CD14-positive monocyte (primary cell): ENCODE results near the gene SYT2. TPM values are rescaled to one million over a fixed set of nuclear protein-coding genes. Genes with fewer than 3 reads are reported as not detected.
A peak's percentile ranks its signal among the peaks of the same experiment; 100 is the strongest.

Experiments used
- DNase-seq, 3 donors: peaks; one replicate each; pipeline ENCODE4 v3.0.0-alpha.2; 2011 to 2022
- H2AFZ ChIP-seq: 2 replicates; pipeline ENCODE4 v1.6.0; 2012; ENCODE audit warnings: mild to moderate bottlenecking, low read depth, low read length, inconsistent platforms; ENCODE audit not compliant: insufficient read depth, poor library complexity, severe bottlenecking
- H3K27ac ChIP-seq, 2 donors: 1 replicate in 1 of 2; 2 replicates in 1 of 2; pipeline ENCODE4 v1.5.1; 2012 to 2013; ENCODE audit warnings: low read length in 2 of 2, control low read depth in 1 of 2, inconsistent platforms in 1 of 2, low read depth in 1 of 2, mild to moderate bottlenecking in 1 of 2
- H3K27me3 ChIP-seq, 2 donors: one replicate each; pipeline versions ENCODE4 v1.6.0 to v1.6.1; 2011 to 2013; ENCODE audit warnings: low read length in 2 of 2; ENCODE audit not compliant: control insufficient read depth in 2 of 2, insufficient read depth in 2 of 2
- H3K36me3 ChIP-seq, 2 donors: replicated peaks in 1 of 2; 1 replicate in 1 of 2; 2 replicates in 1 of 2; pipeline versions ENCODE4 v1.5.1 to v1.6.1; 2012 to 2013; ENCODE audit warnings: low read length in 2 of 2, control low read depth in 1 of 2, inconsistent platforms in 1 of 2, mild to moderate bottlenecking in 1 of 2; ENCODE audit not compliant: insufficient read depth in 2 of 2, control insufficient read depth in 1 of 2
- H3K4me1 ChIP-seq, 2 donors: 1 replicate in 1 of 2; 2 replicates in 1 of 2; pipeline versions ENCODE4 v1.5.1 to v1.6.1; 2012 to 2013; ENCODE audit warnings: low read length in 2 of 2, control low read depth in 1 of 2, inconsistent platforms in 1 of 2, mild to moderate bottlenecking in 1 of 2, moderate library complexity in 1 of 2; ENCODE audit not compliant: insufficient read depth in 2 of 2, control insufficient read depth in 1 of 2
- H3K4me2 ChIP-seq: replicated peaks from 2 replicates; pipeline ENCODE3; 2012; ENCODE audit warnings: low read length, moderate library complexity, mild to moderate bottlenecking; ENCODE audit not compliant: poor library complexity, severe bottlenecking; ENCODE audit errors: extremely low read depth
- H3K4me3 ChIP-seq, 3 experiments: fragments of 200-600 bp in 1 of 3; sonication (generic) in 1 of 3; replicated peaks in 1 of 3; 1 replicate in 2 of 3; 2 replicates in 1 of 3; pipeline ENCODE4 v1.5.1; 2011 to 2013; ENCODE audit warnings: low read length in 3 of 3, mild to moderate bottlenecking in 3 of 3, control low read depth in 2 of 3, low read depth in 2 of 3, inconsistent platforms in 1 of 3, moderate library complexity in 1 of 3
- H3K79me2 ChIP-seq: 2 replicates; pipeline ENCODE4 v1.6.0; 2012; ENCODE audit warnings: mild to moderate bottlenecking, control low read depth, inconsistent platforms, low read length, moderate library complexity; ENCODE audit not compliant: insufficient read depth
- H3K9ac ChIP-seq: 2 replicates; pipeline ENCODE4 v1.6.0; 2017; ENCODE audit warnings: low read length, mild to moderate bottlenecking; ENCODE audit not compliant: insufficient read depth, poor library complexity, severe bottlenecking
- H3K9me3 ChIP-seq, 2 donors: replicated peaks in 1 of 2; 1 replicate in 1 of 2; 2 replicates in 1 of 2; pipeline versions ENCODE4 v1.5.1 to v1.6.1; 2012 to 2013; ENCODE audit warnings: low read length in 2 of 2, control low read depth in 1 of 2; ENCODE audit not compliant: control insufficient read depth in 1 of 2, insufficient read depth in 1 of 2
- H4K20me1 ChIP-seq: 2 replicates; pipeline ENCODE4 v1.6.0; 2012; ENCODE audit warnings: mild to moderate bottlenecking, low read length, control low read depth, moderate library complexity; ENCODE audit not compliant: insufficient read depth
- H3K27ac Mint-ChIP-seq, 7 donors: one replicate each; pipeline ENCODE4 v1.8.0; 2020; ENCODE audit warnings: mild to moderate bottlenecking in 7 of 7, mixed read lengths in 7 of 7, moderate library complexity in 6 of 7, inconsistent platforms in 2 of 7
- H3K27me3 Mint-ChIP-seq, 3 donors: one replicate each; pipeline ENCODE4 v1.8.0; 2021 to 2022; ENCODE audit warnings: low read depth in 3 of 3, mild to moderate bottlenecking in 3 of 3, mixed read lengths in 3 of 3, moderate library complexity in 3 of 3, inconsistent platforms in 1 of 3
- H3K36me3 Mint-ChIP-seq, 2 donors: one replicate each; pipeline ENCODE4 v1.8.0; 2020; ENCODE audit warnings: mixed read lengths in 2 of 2, inconsistent platforms in 1 of 2, mild to moderate bottlenecking in 1 of 2
- H3K4me1 Mint-ChIP-seq: one replicate; pipeline ENCODE4 v1.8.0; 2020; ENCODE audit warnings: mild to moderate bottlenecking, mixed read lengths
- H3K4me3 Mint-ChIP-seq, 2 donors: one replicate each; pipeline ENCODE4 v1.8.0; 2020; ENCODE audit warnings: mild to moderate bottlenecking in 2 of 2, mixed read lengths in 2 of 2, moderate library complexity in 1 of 2
- H3K9me3 Mint-ChIP-seq, 7 donors: one replicate each; pipeline ENCODE4 v1.8.0; 2020 to 2022; ENCODE audit warnings: mixed read lengths in 7 of 7, mild to moderate bottlenecking in 6 of 7, moderate library complexity in 6 of 7, inconsistent platforms in 2 of 7
- WGBS: methylation state at CpG from one replicate; pipeline ENCODE4 v1.1.5; 2013; ENCODE audit warnings: missing lambda C conversion rate; ENCODE audit not compliant: insufficient coverage; 5-methylcytosine and 5-hydroxymethylcytosine counted together
- intact Hi-C, 2 donors: fragments of 100-400 bp; cut with micrococcal nuclease; formaldehyde crosslinking; loops; one replicate each; pipeline versions ENCODE4 v1.15.0 to v1.15.1; 2023
- polyA plus RNA-seq, 3 donors: library from polyadenylated mRNA; depleted of rRNA in 1 of 3; unstranded in 2 of 3; stranded (reverse) in 1 of 3; fragments of 300-500 nt in 2 of 3; fragments of >200 nt in 1 of 3; fragmentation: Illumina TruSeq in 2 of 3; gene quantifications; 1 replicate in 2 of 3; 2 replicates in 1 of 3; pipeline ENCODE4 v1.2.3, GENCODE V29; 2012 to 2021
- TF ChIP-seq, protein P1 (sequence below): fragments of 200-600 bp; IDR thresholded peaks from one replicate; pipeline ENCODE4 v1.8.0; 2022; ENCODE audit warnings: antibody characterized with exemption, mild to moderate bottlenecking

Gene SYT2
- polyA plus RNA-seq, 3 donors, result not detected

DNA sequence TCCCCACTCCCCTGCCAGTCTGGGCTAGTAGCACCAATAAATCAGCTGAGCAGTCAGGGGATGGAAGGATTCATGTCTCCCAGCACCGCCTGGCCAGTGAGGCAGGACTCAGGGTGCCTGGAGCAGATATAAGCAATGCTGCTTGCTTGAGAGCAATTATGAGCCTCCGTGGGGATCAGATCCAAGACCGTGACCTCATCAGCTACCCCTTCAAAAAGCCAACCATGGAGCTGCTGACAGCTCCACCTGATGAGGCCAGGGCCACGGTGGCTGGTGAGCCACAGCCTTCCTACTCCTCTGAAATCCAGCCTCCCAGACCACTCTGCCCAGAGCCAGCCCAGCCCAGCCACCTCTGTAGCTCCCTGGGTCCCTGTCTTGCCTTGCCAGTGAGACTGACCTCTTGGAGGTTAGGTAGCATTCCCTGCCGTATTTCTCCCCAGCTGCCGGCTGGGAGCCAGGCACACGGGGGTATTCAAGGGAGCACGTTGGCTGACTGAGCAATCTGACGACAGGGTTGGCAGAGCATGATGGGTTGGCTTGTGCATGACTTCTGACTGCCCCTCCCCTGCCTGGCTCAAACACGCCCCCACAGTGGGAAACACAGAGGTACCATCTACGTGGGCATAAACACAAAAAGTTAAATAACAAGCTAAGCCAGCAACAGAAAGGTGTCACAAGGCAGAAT lies 28.4 kb downstream of the SYT2 start:
- Histone ChIP-seq H3K4me1 (no peaks in the 10 kb centered on the region), H3K36me3 (no peaks in the 10 kb centered on the region), H3K9ac (no peak overlapping the region), H4K20me1 (no peaks in the 10 kb centered on the region), H3K9me3 (peaks cover 7 to 8% of the 10 kb centered on the region in 2 donors), H3K27me3 (peaks cover 29 to 68% of the 10 kb centered on the region in 2 donors), H3K4me2 (no peak overlapping the region), H3K4me3 (no peak overlapping the region), H3K27ac (no peak overlapping the region), H3K79me2 (no peaks in the 10 kb centered on the region), H2AFZ (no peak overlapping the region)
- no peak for DNase-seq
- TF ChIP-seq, protein P1, sequence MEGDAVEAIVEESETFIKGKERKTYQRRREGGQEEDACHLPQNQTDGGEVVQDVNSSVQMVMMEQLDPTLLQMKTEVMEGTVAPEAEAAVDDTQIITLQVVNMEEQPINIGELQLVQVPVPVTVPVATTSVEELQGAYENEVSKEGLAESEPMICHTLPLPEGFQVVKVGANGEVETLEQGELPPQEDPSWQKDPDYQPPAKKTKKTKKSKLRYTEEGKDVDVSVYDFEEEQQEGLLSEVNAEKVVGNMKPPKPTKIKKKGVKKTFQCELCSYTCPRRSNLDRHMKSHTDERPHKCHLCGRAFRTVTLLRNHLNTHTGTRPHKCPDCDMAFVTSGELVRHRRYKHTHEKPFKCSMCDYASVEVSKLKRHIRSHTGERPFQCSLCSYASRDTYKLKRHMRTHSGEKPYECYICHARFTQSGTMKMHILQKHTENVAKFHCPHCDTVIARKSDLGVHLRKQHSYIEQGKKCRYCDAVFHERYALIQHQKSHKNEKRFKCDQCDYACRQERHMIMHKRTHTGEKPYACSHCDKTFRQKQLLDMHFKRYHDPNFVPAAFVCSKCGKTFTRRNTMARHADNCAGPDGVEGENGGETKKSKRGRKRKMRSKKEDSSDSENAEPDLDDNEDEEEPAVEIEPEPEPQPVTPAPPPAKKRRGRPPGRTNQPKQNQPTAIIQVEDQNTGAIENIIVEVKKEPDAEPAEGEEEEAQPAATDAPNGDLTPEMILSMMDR, result no peak
- intact Hi-C loops, result no loop called here
- Mint-ChIP-seq H3K9me3 (peaks cover 1 to 16% (median 13%) of the 10 kb centered on the region in 7 donors), H3K27ac (no peak overlapping the region), H3K4me3 (peak overlapping the region in 1 of 2 donors; percentile 27), H3K36me3 (no peaks in the 10 kb centered on the region), H3K27me3 (peaks cover 44 to 75% (median 53%) of the 10 kb centered on the region in 3 donors), H3K4me1 (no peaks in the 10 kb centered on the region)
- WGBS, result 83% methylated on average over 10 of the region's 11 CpGs

DNA sequence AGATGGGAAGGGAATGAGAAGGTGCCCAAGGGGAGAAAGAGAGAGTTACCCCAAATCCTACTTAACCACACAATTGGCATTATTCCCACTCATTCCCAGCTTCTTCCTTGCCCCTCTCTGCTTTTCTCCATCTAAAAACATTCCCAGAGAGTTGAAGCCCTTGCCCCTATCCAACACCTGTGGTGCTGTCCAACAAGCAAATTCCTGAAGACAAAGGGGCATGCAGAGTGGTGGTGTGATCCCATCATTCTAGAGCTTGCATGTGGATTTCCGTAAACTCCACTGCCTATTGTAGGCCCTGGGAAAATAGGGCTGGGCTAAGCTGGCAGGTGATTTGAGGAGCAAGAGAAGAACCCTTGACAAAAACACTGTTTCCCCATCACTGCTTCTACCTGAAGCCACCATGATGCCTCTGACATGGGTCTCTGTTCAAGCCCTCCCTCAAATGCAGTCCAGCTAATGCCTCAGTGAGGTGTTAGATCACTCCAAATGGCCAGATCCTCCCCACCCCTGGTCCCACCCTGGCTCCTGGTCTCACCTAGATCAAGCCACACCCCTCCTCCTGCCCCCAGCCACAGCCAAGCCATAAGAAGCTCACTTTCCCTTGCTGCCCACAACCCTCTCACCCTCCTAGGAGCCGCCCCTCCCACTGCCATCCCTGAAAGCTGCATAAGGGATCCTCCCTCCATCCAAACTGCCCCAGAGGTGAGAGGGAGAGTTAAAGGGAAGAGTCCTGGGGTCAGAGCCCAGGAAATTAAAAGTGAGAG lies 29.5 kb downstream of the SYT2 start:
- no peak overlapping the region for H3K4me2 ChIP-seq
- TF ChIP-seq, protein P1, result no peak
- H3K4me1 ChIP-seq, result no peaks in the 10 kb centered on the region
- WGBS, result no CpG with 5 or more reads among the region's 2 CpGs
- no peaks in the 10 kb centered on the region for H3K36me3 Mint-ChIP-seq
- H3K27ac Mint-ChIP-seq, result no peak overlapping the region
- no peaks in the 10 kb centered on the region for H3K36me3 ChIP-seq
- H3K4me3 ChIP-seq, result no peak overlapping the region
- H3K27me3 Mint-ChIP-seq, result peaks cover 47 to 75% (median 56%) of the 10 kb centered on the region in 3 donors
- intact Hi-C loops, result no loop called here
- peak overlapping the region in 1 of 2 donors; percentile 70 for H3K4me3 Mint-ChIP-seq
- DNase-seq, result no peak
- H3K9ac ChIP-seq, result no peak overlapping the region
- no peak overlapping the region for H2AFZ ChIP-seq
- no peaks in the 10 kb centered on the region for H3K79me2 ChIP-seq
- no peak overlapping the region for H3K27ac ChIP-seq
- H3K4me1 Mint-ChIP-seq, result no peaks in the 10 kb centered on the region
- no peaks in the 10 kb centered on the region for H4K20me1 ChIP-seq
- peaks cover 8 to 10% of the 10 kb centered on the region in 2 donors for H3K9me3 ChIP-seq
- H3K27me3 ChIP-seq, result peaks cover 30 to 64% of the 10 kb centered on the region in 2 donors
- H3K9me3 Mint-ChIP-seq, result peaks cover 2 to 19% (median 14%) of the 10 kb centered on the region in 7 donors
